Measurements from ENCODE around the gene CCR2. TPM values are rescaled to one million over a fixed set of nuclear protein-coding genes. Genes with fewer than 3 reads are reported as not detected.

CCR2 gene
- total and polyA plus RNA-seq, 2 experiments from 2014 or later, result not detected

GRCh38 chr3:46335541-46335940, 18.4 kb upstream of the CCR2 start (continued):
- no peak for TF ChIP-seq JUNB (IDR thresholded peaks at IDR 0.05; ENCODE audit: unreplicated experiment)
- TF ChIP-seq POLR2AphosphoS5 (IDR thresholded peaks at IDR 0.05; ENCODE audit: low read depth), result no peak
- TF ChIP-seq ZNF462 (CRISPR knock-in tag; IDR thresholded peaks at IDR 0.05), result no peak
- TF ChIP-seq CTCF (conservative IDR thresholded peaks at IDR 0.05; ENCODE audit: low read depth in 2 of 2), result no peak
- no peak for TF ChIP-seq STAT1 (IDR thresholded peaks at IDR 0.05; ENCODE audit: unreplicated experiment)

- ATAC-seq (no peak), DNase-seq (ENCODE audit: low spot score) (no peak)
- no peaks in the 10 kb centered on the region for H3K9me2 ChIP-seq (ENCODE audit: insufficient read depth)
- no peaks in the 10 kb centered on the region for H3K27me3 ChIP-seq (ENCODE audit: insufficient read depth)
- Mint-ChIP-seq H3K4me3 (no peak overlapping the region), H3K36me3 (ENCODE audit: low read depth) (peaks cover 17% of the 10 kb centered on the region; the same call in 2 of the 3 replicates), H3K27ac (no peak overlapping the region), H3K9me3 (peaks cover 37% of the 10 kb centered on the region), H3K27me3 (ENCODE audit: insufficient read depth, low read depth, poor library complexity) (no peaks in the 10 kb centered on the region), H3K4me1 (no peaks in the 10 kb centered on the region)
- H2AFZ ChIP-seq, result no peak overlapping the region
- no peaks in the 10 kb centered on the region for H3K79me2 ChIP-seq (replicated peaks; ENCODE audit: insufficient read depth)
- no peak overlapping the region for H3K4me2 ChIP-seq
- no peaks in the 10 kb centered on the region for H3K4me1 ChIP-seq (ENCODE audit: insufficient read depth)
- H3K36me3 ChIP-seq (ENCODE audit: insufficient read depth), result peaks cover 4% of the 10 kb centered on the region; the same call in 1 of the 2 replicates
- H4K20me1 ChIP-seq (replicated peaks; ENCODE audit: insufficient read depth), result no peaks in the 10 kb centered on the region
- H3K27ac ChIP-seq (ENCODE audit: low read depth), result no peak overlapping the region
- no peaks in the 10 kb centered on the region for H3F3A ChIP-seq (replicated peaks; ENCODE audit: low read depth)
- no peak overlapping the region for H3K4me3 ChIP-seq
- TF ChIP-seq STAT1 (IDR thresholded peaks at IDR 0.05; ENCODE audit: unreplicated experiment), result no peak
- TF ChIP-seq EZH2phosphoT487 (IDR thresholded peaks at IDR 0.05; ENCODE audit: unreplicated experiment), result no peak
- TF ChIP-seq EZH2 (IDR thresholded peaks at IDR 0.05; ENCODE audit: low read depth, unreplicated experiment), result no peak
- TF ChIP-seq POLR2AphosphoS5 (IDR thresholded peaks at IDR 0.05; ENCODE audit: low read depth), result no peak
- TF ChIP-seq ZNF114 (CRISPR knock-in tag; IDR thresholded peaks at IDR 0.05), result no peak
- no peak for TF ChIP-seq ZNF462 (CRISPR knock-in tag; IDR thresholded peaks at IDR 0.05)
These were observed 16.0 kb upstream of the CCR2 start for GRCh38 chr3:46337911-46338310.

All from GM23338 (cell line).